Hypothalamus (tissue), 51 donors: Measurements from ENCODE around the gene SPINK1.
"Not testable (repeated sequence)": the region's sequence is repeated elsewhere in the genome, so short reads cannot be mapped to it uniquely, and the experiment has no call there.

ENCODE experiments used
- DNase-seq, 51 donors: peaks; one replicate each; lab custom pipeline; 2025; lab: John Stamatoyannopoulos, UW

The SPINK1 gene

GRCh38 chr5:147854894-147855773 is 23.7 kb upstream of the SPINK1 start:
- DNase-seq: no peak

- no peak for DNase-seq
Observed at GRCh38 chr5:147854331-147854730, 22.9 kb upstream of the SPINK1 start.

GRCh38 chr5:147853372-147853987 is 22.0 kb upstream of the SPINK1 start:
- DNase-seq: no peak

GRCh38 chr5:147852365-147852764 is 20.9 kb upstream of the SPINK1 start:
- DNase-seq: no peak

GRCh38 chr5:147851578-147851977 is 20.1 kb upstream of the SPINK1 start:
- DNase-seq: no peak

GRCh38 chr5:147849226-147849625 is 17.8 kb upstream of the SPINK1 start:
- DNase-seq: no peak

GRCh38 chr5:147845618-147846017 is 14.1 kb upstream of the SPINK1 start:
- DNase-seq: no peak

GRCh38 chr5:147844846-147845245 is 13.4 kb upstream of the SPINK1 start:
- no peak for DNase-seq

- DNase-seq: no peak
Observed at GRCh38 chr5:147842869-147843268, 11.4 kb upstream of the SPINK1 start.

- DNase-seq: no peak
Observed at GRCh38 chr5:147836439-147836838, 5.0 kb upstream of the SPINK1 start.

- DNase-seq: no peak
Observed at GRCh38 chr5:147835386-147835798, 3.9 kb upstream of the SPINK1 start.

GRCh38 chr5:147832541-147832940 is 1.1 kb upstream of the SPINK1 start:
- DNase-seq: no peak

GRCh38 chr5:147830035-147830434 is 1.4 kb downstream of the SPINK1 start:
- DNase-seq: no peak

GRCh38 chr5:147827017-147827416 is 4.5 kb downstream of the SPINK1 start:
- not testable (repeated sequence) for DNase-seq

GRCh38 chr5:147826361-147826760 is 5.1 kb downstream of the SPINK1 start:
- DNase-seq: no peak

GRCh38 chr5:147822686-147823491 is 8.6 kb downstream of the SPINK1 start:
- DNase-seq: peak in 28 of 51 donors; percentile 1 to 66 (median 21)

- DNase-seq: not testable (repeated sequence)
Observed at GRCh38 chr5:147822222-147822621, 9.2 kb downstream of the SPINK1 start.

- no peak for DNase-seq
Observed at GRCh38 chr5:147821766-147822165, 9.7 kb downstream of the SPINK1 start.

GRCh38 chr5:147819261-147819770 is 12.2 kb downstream of the SPINK1 start:
- DNase-seq: no peak

- DNase-seq: no peak
Observed at GRCh38 chr5:147818290-147818689, 13.2 kb downstream of the SPINK1 start.

- no peak for DNase-seq
Observed at GRCh38 chr5:147813696-147814095, 17.8 kb downstream of the SPINK1 start.
